Ishikawa (cell line): ENCODE data around the gene TM4SF4.

Experiments used
- CEBPB ChIP-seq: IDR thresholded peaks from 2 replicates; pipeline ENCODE4 v1.6.1; 2012
- CREB1 ChIP-seq: IDR thresholded peaks from 2 replicates; pipeline ENCODE4 v1.6.1; 2012; ENCODE audit warnings: low read depth
- EGR1 ChIP-seq: IDR thresholded peaks from 2 replicates; pipeline ENCODE4 v1.6.1; 2012
- EP300 ChIP-seq: IDR thresholded peaks from 2 replicates; pipeline ENCODE4 v1.6.1; 2012; ENCODE audit warnings: borderline replicate concordance
- FOXM1 ChIP-seq: IDR thresholded peaks from 2 replicates; pipeline ENCODE4 v1.6.1; 2012; ENCODE audit warnings: low read depth, borderline replicate concordance
- MAX ChIP-seq: IDR thresholded peaks from 2 replicates; pipeline ENCODE4 v1.6.1; 2012
- RAD21 ChIP-seq: IDR thresholded peaks from 2 replicates; pipeline ENCODE4 v1.6.1; 2012; ENCODE audit warnings: low read depth
- TAF1 ChIP-seq: IDR thresholded peaks from 2 replicates; pipeline ENCODE4 v1.6.1; 2012; ENCODE audit warnings: low read depth, mild to moderate bottlenecking
- TCF12 ChIP-seq: IDR thresholded peaks from 2 replicates; pipeline ENCODE4 v1.6.1; 2012; ENCODE audit warnings: low read depth
- USF1 ChIP-seq: IDR thresholded peaks from 2 replicates; pipeline ENCODE4 v1.6.1; 2012
- YY1 ChIP-seq: IDR thresholded peaks from 2 replicates; pipeline ENCODE4 v1.6.1; 2012; ENCODE audit warnings: low read depth
- TF ChIP-seq, protein P1 (sequence below): IDR thresholded peaks from 2 replicates; pipeline ENCODE4 v1.6.1; 2012; ENCODE audit warnings: low read depth, mild to moderate bottlenecking

GRCh38 chr3:149435996-149436885, 38.3 kb upstream of the TM4SF4 start:
- TF ChIP-seq, protein P1, sequence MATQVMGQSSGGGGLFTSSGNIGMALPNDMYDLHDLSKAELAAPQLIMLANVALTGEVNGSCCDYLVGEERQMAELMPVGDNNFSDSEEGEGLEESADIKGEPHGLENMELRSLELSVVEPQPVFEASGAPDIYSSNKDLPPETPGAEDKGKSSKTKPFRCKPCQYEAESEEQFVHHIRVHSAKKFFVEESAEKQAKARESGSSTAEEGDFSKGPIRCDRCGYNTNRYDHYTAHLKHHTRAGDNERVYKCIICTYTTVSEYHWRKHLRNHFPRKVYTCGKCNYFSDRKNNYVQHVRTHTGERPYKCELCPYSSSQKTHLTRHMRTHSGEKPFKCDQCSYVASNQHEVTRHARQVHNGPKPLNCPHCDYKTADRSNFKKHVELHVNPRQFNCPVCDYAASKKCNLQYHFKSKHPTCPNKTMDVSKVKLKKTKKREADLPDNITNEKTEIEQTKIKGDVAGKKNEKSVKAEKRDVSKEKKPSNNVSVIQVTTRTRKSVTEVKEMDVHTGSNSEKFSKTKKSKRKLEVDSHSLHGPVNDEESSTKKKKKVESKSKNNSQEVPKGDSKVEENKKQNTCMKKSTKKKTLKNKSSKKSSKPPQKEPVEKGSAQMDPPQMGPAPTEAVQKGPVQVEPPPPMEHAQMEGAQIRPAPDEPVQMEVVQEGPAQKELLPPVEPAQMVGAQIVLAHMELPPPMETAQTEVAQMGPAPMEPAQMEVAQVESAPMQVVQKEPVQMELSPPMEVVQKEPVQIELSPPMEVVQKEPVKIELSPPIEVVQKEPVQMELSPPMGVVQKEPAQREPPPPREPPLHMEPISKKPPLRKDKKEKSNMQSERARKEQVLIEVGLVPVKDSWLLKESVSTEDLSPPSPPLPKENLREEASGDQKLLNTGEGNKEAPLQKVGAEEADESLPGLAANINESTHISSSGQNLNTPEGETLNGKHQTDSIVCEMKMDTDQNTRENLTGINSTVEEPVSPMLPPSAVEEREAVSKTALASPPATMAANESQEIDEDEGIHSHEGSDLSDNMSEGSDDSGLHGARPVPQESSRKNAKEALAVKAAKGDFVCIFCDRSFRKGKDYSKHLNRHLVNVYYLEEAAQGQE = no peak
- TF ChIP-seq YY1 = no peak
- TF ChIP-seq USF1 = no peak
- TF ChIP-seq RAD21 = no peak
- no peak for TF ChIP-seq MAX
- no peak for TF ChIP-seq CREB1
- TF ChIP-seq TCF12 = no peak
- TF ChIP-seq TAF1 = no peak
- no peak for TF ChIP-seq EGR1
- no peak for TF ChIP-seq EP300
- TF ChIP-seq FOXM1 = no peak
- TF ChIP-seq CEBPB = no peak
